HCT116 (cell line): ENCODE measurements around the gene ACAP2. TPM values are rescaled to one million over a fixed set of nuclear protein-coding genes. Genes with fewer than 3 reads are reported as not detected.

Source experiments
- ATAC-seq: fragments of 200-7000 bp; cut with Tn5 transposase; 2 replicates; pipeline ENCODE4 v1.9.1; 2020; ENCODE audit warnings: mild to moderate bottlenecking, moderate library complexity
- BruUV-seq: library from RNA; stranded (reverse); fragments of 400-500 nt; replicated peaks from 2 replicates; lab custom pipeline; 2021; lab: Mats Ljungman, UMichigan
- CTCF ChIA-PET: fragments of 300-600 bp; sonication (Branson Sonifier 250); formaldehyde crosslinking; loops from one replicate; lab custom pipeline; 2021; ENCODE audit warnings: antibody characterized with exemption; lab: Charles Lee
- POLR2A ChIA-PET: fragments of 300-600, 350-600 bp; sonication (Branson Sonifier 250); formaldehyde crosslinking; loops from one replicate; lab custom pipeline; 2021; ENCODE audit warnings: antibody characterized with exemption; lab: Charles Lee
- RAD21 ChIA-PET, 2 experiments: fragments of 300-600 bp; sonication (Branson Sonifier 250); formaldehyde crosslinking; loops; one replicate each; lab custom pipeline; 2023; ENCODE audit warnings: low total read pairs in 2 of 2; ENCODE audit not compliant: uncharacterized antibody in 2 of 2, unreplicated experiment in 2 of 2, low non-redundant PET in 1 of 2; lab: Charles Lee
- DNase-seq: peaks from one replicate; pipeline ENCODE4 v3.0.0-alpha.2; 2010; ENCODE audit warnings: low read depth, low spot score
- H2AFZ ChIP-seq: fragments of 200-600 bp; shearing (Covaris generic), sonication (generic); 2 replicates; pipeline ENCODE4 v1.6.1; 2017; ENCODE audit warnings: low read depth, mixed run types, mixed read lengths, antibody characterized with exemption, low read length; ENCODE audit not compliant: poor library complexity, severe bottlenecking
- H3K27ac ChIP-seq: 2 replicates; pipeline ENCODE4 v1.5.1; 2012; ENCODE audit warnings: low read depth, low read length
- H3K27me3 ChIP-seq: fragments of 200-600 bp; sonication (generic); 2 replicates; pipeline ENCODE4 v1.6.1; 2016; ENCODE audit warnings: mixed run types, low read length, mixed read lengths; ENCODE audit not compliant: insufficient read depth
- H3K36me3 ChIP-seq, 2 experiments: fragments of 200-500 bp in 1 of 2; fragments of 200-600 bp in 1 of 2; sonication (Bioruptor generic) in 1 of 2; sonication (generic) in 1 of 2; 2 replicates each; pipeline versions ENCODE4 v1.5.1 to v1.6.1; 2014 to 2016; ENCODE audit warnings: low read length in 2 of 2, inconsistent platforms in 1 of 2, mixed read lengths in 1 of 2, mixed run types in 1 of 2; ENCODE audit not compliant: insufficient read depth in 2 of 2, control insufficient read depth in 1 of 2
- H3K4me1 ChIP-seq, 2 experiments: fragments of 200-600 bp in 1 of 2; sonication (generic) in 1 of 2; 2 replicates each; pipeline versions ENCODE4 v1.5.1 to v1.6.1; 2012 to 2017; ENCODE audit warnings: low read length in 2 of 2, inconsistent platforms in 1 of 2, mild to moderate bottlenecking in 1 of 2, mixed read lengths in 1 of 2, mixed run types in 1 of 2, moderate library complexity in 1 of 2; ENCODE audit not compliant: insufficient read depth in 2 of 2, control insufficient read depth in 1 of 2
- H3K4me2 ChIP-seq: fragments of 200-600 bp; sonication (generic); 2 replicates; pipeline ENCODE4 v1.6.1; 2017; ENCODE audit warnings: mixed run types, low read length, mixed read lengths
- H3K4me3 ChIP-seq, 2 experiments: fragments of 200-600 bp in 1 of 2; sonication (generic) in 1 of 2; replicated peaks in 1 of 2; 2 replicates each; pipeline ENCODE4 v1.5.1; 2011 to 2016; ENCODE audit warnings: low read length in 2 of 2, control low read depth in 1 of 2, low read depth in 1 of 2, mild to moderate bottlenecking in 1 of 2, mixed read lengths in 1 of 2, mixed run types in 1 of 2
- H3K79me2 ChIP-seq: fragments of 200-600 bp; sonication (generic); 2 replicates; pipeline ENCODE4 v1.6.1; 2017; ENCODE audit warnings: mild to moderate bottlenecking, mixed run types, low read length, moderate library complexity, mixed read lengths; ENCODE audit not compliant: insufficient read depth
- H3K9ac ChIP-seq: fragments of 200-600 bp; sonication (generic); 2 replicates; pipeline ENCODE4 v1.6.1; 2016; ENCODE audit warnings: low read length, mixed read lengths
- H3K9me2 ChIP-seq: fragments of 200-600 bp; sonication (generic), shearing (Covaris generic); 2 replicates; pipeline ENCODE4 v1.6.1; 2017; ENCODE audit warnings: mixed run types, mild to moderate bottlenecking, moderate library complexity; ENCODE audit not compliant: insufficient read depth
- H3K9me3 ChIP-seq, 2 experiments: fragments of 200-500 bp in 1 of 2; fragments of 200-600 bp in 1 of 2; sonication (Bioruptor generic) in 1 of 2; sonication (generic) in 1 of 2; 2 replicates each; pipeline ENCODE4 v1.6.1; 2014 to 2017; ENCODE audit warnings: low read length in 2 of 2, mixed read lengths in 2 of 2, inconsistent platforms in 1 of 2, low read depth in 1 of 2, mild to moderate bottlenecking in 1 of 2, mixed run types in 1 of 2, moderate library complexity in 1 of 2; ENCODE audit not compliant: control insufficient read depth in 1 of 2, insufficient read depth in 1 of 2
- H4K20me1 ChIP-seq: fragments of 200-600 bp; sonication (generic), shearing (Covaris generic); 2 replicates; pipeline ENCODE4 v1.6.1; 2017; ENCODE audit warnings: mixed run types, mild to moderate bottlenecking, moderate library complexity; ENCODE audit not compliant: insufficient read depth
- CBX3 ChIP-seq: IDR thresholded peaks from 2 replicates; pipeline ENCODE4 v1.6.1; 2012; ENCODE audit warnings: low read depth
- CEBPB ChIP-seq: IDR thresholded peaks from 2 replicates; pipeline ENCODE4 v1.6.1; 2012; ENCODE audit warnings: low read depth
- EGR1 ChIP-seq: IDR thresholded peaks from 2 replicates; pipeline ENCODE4 v1.6.1; 2012; ENCODE audit warnings: low read depth
- FOSL1 ChIP-seq: IDR thresholded peaks from 2 replicates; pipeline ENCODE4 v1.6.1; 2012; ENCODE audit warnings: low read depth
- POLR2A ChIP-seq: IDR thresholded peaks from 2 replicates; pipeline ENCODE4 v1.7.0; 2011; ENCODE audit warnings: borderline replicate concordance; ENCODE audit not compliant: insufficient read depth, insufficient read length; ENCODE audit errors: extremely low read depth
- SRF ChIP-seq: IDR thresholded peaks from 2 replicates; pipeline ENCODE4 v1.6.1; 2012; ENCODE audit warnings: low read depth
- YY1 ChIP-seq: IDR thresholded peaks from 2 replicates; pipeline ENCODE4 v1.6.1; 2011; ENCODE audit warnings: low read length, low read depth, moderate library complexity, mild to moderate bottlenecking; ENCODE audit not compliant: insufficient replicate concordance; ENCODE audit errors: extremely low read depth
- ZFX ChIP-seq: fragments of 450-650 bp; IDR thresholded peaks from 2 replicates; pipeline ENCODE4 v1.6.1; 2017
- ZNF274 ChIP-seq: fragments of 200-500 bp; sonication (Bioruptor generic); IDR thresholded peaks from 2 replicates; pipeline ENCODE4 v1.6.1; 2014; ENCODE audit warnings: mild to moderate bottlenecking, low read depth, low read length, inconsistent platforms
- intact Hi-C: fragments of 100-400 bp; cut with micrococcal nuclease; formaldehyde crosslinking; loops from 2 replicates; pipeline ENCODE4 v1.10.0; 2022
- total RNA-seq: library from RNA; stranded (reverse); gene quantifications from one replicate; pipeline ENCODE4 v1.2.1, GENCODE V29; 2021; ENCODE audit not compliant: unreplicated experiment
- TF ChIP-seq, protein P1 (sequence below): IDR thresholded peaks from 2 replicates; pipeline ENCODE4 v1.6.1; 2012; ENCODE audit warnings: low read depth
- TF ChIP-seq, protein P2 (sequence below): IDR thresholded peaks from 2 replicates; pipeline ENCODE4 v1.6.1; 2011; ENCODE audit warnings: mild to moderate bottlenecking, low read length, moderate library complexity; ENCODE audit not compliant: insufficient replicate concordance; ENCODE audit errors: extremely low read depth
- TF ChIP-seq, protein P3 (sequence below): IDR thresholded peaks from 2 replicates; pipeline ENCODE4 v1.6.1; 2012
- TF ChIP-seq, protein P4 (sequence below): IDR thresholded peaks from 2 replicates; pipeline ENCODE4 v1.6.1; 2012

ACAP2 gene
- total RNA-seq, 1 experiment from 2014 or later = 43.0 TPM

DNA sequence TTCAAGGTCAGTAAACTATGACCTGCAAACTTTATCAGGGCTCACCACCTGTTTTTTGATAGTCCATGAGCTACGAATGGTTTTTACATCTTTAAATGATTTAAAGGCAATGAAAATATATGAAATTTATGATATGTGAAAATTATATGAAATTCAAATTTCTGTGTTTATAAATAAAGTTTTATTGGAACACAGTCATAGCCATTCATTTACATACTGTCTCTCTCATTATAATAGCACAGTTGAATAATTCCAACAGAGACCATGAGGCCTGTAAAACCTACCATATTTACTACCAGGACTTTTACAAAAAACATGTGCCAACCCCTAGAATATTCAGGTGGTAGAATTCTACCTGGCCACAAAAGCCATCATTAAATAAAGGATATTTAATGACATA, 107.9 kb downstream of the ACAP2 start:
- Histone ChIP-seq H2AFZ (no peak overlapping the region), H3K27ac (no peak overlapping the region), H3K9me3 (no peaks in the 10 kb centered on the region), H3K9ac (no peak overlapping the region), H3K4me3 (no peak overlapping the region), H3K4me1 (no peaks in the 10 kb centered on the region), H4K20me1 (no peaks in the 10 kb centered on the region), H3K36me3 (0 out of 4 replicates have a peak, but pooled peaks cover 0 to 3% of the 10 kb centered on the region in 2 experiments), H3K9me2 (no peaks in the 10 kb centered on the region), H3K4me2 (no peak overlapping the region), H3K79me2 (no peaks in the 10 kb centered on the region), H3K27me3 (no peaks in the 10 kb centered on the region)
- no peak for DNase-seq
- RAD21 ChIA-PET = no interaction called here
- POLR2A ChIA-PET = no interaction called here
- no peak for TF ChIP-seq CEBPB
- TF ChIP-seq SRF = no peak
- TF ChIP-seq, protein P1, sequence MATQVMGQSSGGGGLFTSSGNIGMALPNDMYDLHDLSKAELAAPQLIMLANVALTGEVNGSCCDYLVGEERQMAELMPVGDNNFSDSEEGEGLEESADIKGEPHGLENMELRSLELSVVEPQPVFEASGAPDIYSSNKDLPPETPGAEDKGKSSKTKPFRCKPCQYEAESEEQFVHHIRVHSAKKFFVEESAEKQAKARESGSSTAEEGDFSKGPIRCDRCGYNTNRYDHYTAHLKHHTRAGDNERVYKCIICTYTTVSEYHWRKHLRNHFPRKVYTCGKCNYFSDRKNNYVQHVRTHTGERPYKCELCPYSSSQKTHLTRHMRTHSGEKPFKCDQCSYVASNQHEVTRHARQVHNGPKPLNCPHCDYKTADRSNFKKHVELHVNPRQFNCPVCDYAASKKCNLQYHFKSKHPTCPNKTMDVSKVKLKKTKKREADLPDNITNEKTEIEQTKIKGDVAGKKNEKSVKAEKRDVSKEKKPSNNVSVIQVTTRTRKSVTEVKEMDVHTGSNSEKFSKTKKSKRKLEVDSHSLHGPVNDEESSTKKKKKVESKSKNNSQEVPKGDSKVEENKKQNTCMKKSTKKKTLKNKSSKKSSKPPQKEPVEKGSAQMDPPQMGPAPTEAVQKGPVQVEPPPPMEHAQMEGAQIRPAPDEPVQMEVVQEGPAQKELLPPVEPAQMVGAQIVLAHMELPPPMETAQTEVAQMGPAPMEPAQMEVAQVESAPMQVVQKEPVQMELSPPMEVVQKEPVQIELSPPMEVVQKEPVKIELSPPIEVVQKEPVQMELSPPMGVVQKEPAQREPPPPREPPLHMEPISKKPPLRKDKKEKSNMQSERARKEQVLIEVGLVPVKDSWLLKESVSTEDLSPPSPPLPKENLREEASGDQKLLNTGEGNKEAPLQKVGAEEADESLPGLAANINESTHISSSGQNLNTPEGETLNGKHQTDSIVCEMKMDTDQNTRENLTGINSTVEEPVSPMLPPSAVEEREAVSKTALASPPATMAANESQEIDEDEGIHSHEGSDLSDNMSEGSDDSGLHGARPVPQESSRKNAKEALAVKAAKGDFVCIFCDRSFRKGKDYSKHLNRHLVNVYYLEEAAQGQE = no peak
- TF ChIP-seq ZFX = no peak
- TF ChIP-seq, protein P2, sequence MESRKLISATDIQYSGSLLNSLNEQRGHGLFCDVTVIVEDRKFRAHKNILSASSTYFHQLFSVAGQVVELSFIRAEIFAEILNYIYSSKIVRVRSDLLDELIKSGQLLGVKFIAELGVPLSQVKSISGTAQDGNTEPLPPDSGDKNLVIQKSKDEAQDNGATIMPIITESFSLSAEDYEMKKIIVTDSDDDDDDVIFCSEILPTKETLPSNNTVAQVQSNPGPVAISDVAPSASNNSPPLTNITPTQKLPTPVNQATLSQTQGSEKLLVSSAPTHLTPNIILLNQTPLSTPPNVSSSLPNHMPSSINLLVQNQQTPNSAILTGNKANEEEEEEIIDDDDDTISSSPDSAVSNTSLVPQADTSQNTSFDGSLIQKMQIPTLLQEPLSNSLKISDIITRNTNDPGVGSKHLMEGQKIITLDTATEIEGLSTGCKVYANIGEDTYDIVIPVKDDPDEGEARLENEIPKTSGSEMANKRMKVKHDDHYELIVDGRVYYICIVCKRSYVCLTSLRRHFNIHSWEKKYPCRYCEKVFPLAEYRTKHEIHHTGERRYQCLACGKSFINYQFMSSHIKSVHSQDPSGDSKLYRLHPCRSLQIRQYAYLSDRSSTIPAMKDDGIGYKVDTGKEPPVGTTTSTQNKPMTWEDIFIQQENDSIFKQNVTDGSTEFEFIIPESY = no peak
- no peak for TF ChIP-seq POLR2A
- TF ChIP-seq CBX3 = no peak
- TF ChIP-seq, protein P3, sequence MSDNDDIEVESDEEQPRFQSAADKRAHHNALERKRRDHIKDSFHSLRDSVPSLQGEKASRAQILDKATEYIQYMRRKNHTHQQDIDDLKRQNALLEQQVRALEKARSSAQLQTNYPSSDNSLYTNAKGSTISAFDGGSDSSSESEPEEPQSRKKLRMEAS = no peak
- no peak for TF ChIP-seq EGR1
- TF ChIP-seq ZNF274 = no peak
- TF ChIP-seq FOSL1 = no peak
- TF ChIP-seq, protein P4, sequence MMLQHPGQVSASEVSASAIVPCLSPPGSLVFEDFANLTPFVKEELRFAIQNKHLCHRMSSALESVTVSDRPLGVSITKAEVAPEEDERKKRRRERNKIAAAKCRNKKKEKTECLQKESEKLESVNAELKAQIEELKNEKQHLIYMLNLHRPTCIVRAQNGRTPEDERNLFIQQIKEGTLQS = no peak
- no peak for TF ChIP-seq YY1
- BruUV-seq = no TSS peak
- CTCF ChIA-PET = no interaction called here
- ATAC-seq = no peak
- intact Hi-C loops = no loop called here
